HS-27A (cell line): Measurements from ENCODE around the gene NID1.
"Not testable (repeated sequence)": the region's sequence is repeated elsewhere in the genome, so short reads cannot be mapped to it uniquely, and the experiment has no call there.

Source experiments
- DNase-seq: peaks from one replicate; pipeline ENCODE4 v3.0.0-alpha.2; 2012; ENCODE audit warnings: low read depth, missing footprints

The NID1 gene

DNA sequence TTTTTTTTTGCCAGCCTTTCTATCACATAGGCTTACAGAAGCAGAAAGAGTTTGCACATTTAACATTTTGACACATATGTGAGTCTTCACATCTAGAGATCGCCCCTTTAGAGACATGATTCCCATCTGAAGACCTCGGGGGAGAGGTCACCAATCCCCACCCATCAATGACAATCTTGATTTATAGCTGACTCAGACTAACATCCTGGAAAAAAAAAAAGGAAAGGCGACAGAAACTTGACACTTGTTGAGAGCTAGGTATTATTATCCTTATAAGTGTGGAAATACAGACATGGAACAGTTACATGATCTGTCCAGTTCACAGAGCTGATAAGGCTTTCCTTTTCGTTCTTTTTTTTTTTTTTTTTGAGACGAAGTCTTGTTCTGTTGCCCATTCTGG lies 28.0 kb upstream of the NID1 start:
- DNase-seq: no peak

DNA sequence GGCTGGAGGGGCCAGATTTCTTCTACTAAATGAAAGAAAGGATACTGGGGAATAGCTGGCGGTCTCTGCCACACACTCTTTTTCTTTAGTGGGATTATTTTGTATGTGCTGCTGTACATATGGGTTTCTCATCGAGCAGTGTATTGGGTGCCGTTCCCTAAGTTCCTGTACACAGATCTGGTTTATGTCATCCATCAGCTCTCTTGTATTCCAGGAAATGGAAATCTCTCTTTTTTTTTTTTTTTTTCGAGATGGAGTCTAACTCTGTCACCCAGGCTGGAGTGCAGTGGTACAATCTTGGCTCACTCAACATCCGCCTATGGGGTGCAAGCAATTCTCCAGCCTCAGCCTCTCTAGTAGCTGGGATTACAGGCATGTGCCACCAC lies 27.0 kb upstream of the NID1 start:
- DNase-seq: no peak

DNA sequence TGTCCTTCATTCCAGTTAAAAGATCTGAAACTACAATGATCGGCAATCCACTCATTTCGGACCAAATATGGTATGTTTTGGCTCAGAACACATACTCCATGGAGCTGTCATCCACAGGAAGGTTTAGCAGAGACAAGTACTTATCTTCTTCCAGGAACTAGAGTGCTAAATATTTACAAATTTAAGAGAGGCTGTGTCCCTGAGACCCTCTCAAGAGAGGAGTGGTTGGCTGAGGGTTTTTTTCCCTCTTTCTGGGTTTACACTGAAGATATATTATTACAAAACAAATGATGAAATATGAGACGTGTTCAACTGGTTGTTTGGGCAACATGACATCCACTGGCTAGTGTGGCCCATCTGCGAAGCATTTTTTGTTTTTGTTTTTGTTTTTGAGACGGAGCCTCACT lies 25.9 kb upstream of the NID1 start:
- no peak for DNase-seq

DNA sequence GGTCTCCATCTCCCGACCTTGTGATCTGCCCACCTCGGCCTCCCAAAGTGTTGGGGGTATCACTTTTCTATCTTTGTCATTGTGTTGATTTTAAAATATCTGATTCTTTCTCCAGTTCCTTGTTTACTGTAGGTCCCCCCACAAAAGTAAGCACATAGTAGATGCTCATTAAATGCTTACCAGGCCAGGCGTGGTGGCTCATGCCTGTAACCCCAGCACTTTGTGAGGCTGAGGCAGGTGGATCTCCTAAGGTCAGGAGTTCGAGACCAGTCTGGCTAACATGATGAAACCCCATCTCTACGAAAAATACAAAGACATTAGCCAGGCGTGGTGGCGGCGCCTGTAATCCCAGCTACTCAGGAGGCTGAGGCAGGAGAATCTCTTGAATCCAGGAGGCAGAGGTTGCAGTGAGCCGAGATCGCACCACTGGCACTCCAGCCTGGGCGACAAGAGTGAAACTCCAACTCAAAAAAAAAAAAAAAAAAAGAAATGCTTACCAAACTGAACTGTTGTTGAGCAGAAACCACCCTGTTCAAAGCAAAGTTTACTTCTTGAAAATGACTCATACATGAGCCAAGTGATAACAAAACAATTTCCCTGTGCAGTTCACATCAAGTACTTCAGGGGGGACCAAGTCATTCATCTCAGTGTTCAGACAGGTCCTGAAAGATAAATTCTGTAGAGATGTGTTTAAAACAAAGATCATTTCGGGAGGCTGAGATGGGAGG lies 24.3 kb upstream of the NID1 start:
- DNase-seq: no peak

DNA sequence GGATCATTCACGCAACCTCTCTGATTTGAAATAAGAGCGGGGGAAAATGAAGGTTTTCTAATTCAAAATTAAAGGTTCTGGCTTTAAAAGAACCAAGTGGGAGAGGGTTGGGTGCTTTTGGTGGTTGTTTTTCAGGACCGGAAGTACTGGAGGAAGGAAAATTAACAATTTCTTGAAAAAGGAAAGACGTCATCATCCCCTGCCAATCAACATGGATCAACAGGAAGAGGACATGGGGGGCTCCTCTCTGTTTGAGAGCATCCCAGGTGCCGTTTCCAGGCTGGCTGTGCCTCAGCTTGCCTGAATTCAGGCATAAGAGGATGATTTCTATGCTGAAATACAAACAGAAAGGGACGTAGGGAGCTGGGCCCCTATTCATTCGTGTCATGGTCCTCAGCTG lies 21.6 kb upstream of the NID1 start:
- DNase-seq: no peak

DNA sequence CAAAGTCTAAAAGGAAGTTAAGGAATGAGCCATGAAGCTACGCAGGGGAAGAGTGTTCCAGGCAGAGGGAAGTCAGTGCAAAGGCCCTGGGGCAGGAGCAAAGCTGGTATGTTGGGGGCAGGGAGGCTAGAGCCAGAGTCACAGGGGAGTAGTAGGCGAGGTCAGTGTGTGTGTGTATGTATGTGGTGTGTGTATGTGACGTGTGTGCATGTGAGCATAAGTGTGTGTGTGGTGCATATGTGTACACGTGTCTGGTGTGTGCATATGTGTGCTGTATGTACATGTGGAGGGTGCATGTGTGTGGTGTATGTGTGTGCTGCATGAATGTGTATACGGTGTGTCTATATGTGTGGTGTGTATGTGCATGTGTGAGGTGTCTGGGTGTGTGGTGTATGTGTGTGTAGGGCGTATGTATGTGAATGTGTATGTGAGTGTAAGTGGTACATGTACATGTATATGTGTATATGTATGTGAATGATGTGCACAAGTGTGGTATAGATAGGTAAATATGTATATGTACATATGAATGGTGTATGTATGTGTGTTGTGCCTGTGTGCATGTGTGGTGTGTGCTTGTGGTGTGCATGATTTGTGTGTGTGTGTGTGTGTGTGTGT lies 20.8 kb upstream of the NID1 start:
- DNase-seq: no peak

DNA sequence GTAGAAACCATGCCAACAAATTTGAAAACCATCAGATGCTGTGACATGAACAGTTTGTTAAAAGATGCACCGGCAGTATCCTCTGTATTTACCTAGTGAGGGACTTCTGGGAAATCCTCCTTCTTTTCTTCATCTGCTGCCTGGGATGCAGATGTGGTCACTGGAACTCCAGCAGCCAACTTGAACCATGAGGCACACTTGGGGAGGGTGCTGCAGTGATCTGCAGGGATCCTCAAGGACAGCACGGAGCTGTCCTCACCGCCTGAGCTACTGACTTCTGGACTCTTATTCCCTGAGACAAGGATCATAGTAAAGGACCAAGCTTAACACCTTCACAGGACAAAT lies 19.5 kb upstream of the NID1 start:
- no peak for DNase-seq

DNA sequence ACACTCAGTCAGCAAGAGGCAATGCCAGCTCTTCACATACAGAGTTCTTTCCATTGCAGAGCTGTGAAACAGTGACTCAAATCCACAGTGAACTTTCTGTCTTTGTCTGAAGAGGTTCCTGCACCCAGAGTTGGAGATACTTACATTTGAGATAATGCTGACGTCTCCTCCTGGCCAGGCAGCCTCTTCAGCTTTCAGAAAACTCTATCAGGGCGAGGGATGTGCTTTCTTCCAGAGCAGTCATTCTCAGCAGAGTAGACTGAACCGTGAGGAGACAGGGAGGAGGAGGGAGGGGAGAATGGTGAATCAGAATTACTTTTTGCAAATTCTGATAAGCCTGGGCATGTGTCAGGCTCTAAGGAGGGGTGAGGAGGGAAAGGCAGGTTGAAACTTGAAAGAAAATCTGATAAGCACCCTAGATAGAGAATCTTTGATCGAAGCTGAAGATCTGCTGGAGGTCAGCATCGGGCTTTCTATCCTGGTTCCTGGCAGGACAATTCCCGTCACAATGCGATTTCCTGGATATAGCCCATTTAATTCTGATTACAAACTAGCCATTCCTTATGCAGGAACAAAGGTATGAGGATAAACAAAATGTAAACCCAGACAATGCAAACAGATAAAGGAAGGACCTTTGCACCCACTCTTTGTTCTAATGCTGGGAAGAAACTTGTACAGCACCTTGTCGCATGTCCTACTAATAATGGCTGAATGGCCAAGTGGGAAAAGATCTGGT lies 18.9 kb upstream of the NID1 start:
- no peak for DNase-seq

DNA sequence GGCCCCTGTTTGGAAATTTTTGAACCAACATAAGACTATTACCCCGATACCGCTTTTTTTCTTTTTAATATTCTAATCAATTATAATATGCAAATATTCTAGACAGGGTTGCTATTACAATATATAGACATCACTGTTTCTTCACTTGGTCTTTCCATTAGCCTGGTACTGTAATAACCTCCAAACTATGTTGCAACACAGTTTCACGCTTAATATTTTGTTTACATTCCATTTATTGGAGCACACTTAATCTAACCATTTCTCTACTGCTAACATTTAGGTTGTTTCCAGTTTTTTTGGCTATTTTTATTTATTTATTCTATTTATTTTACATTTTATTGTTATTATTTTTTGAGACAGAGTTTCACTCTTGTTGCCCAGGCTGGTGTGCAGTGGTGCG lies 17.6 kb upstream of the NID1 start:
- no peak for DNase-seq

DNA sequence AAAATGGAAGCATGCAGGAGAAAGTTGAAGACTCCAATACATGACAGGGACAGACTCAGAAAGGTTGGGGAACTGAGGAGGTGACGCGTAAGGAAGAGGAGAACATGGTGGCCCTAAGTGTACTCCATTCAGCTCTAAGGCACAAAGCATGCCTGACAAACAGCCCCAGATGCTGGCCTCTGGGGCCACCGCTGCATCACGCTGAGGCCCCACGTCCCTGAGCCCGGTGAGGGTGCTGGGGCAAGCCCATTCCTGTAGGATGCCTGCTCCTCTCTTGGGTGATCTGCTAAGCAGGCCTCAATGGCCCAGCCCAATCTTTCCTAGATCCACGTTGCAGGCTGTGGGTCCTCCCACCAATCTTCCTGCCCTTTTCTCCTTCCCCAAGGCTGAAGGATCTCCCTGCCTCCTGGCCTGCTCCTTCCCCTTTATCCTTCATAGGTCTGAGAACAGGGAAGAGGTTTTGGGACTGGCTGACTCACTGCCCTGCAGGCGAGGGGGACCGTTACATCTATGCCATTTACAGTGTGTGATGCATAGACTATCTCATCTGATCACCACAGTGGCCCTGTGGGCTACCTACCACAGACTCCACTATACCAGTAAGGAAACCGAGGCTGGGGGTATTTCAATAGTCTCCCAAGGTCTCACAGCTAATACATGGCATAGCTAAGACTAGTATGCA lies 16.8 kb upstream of the NID1 start:
- DNase-seq: no peak

DNA sequence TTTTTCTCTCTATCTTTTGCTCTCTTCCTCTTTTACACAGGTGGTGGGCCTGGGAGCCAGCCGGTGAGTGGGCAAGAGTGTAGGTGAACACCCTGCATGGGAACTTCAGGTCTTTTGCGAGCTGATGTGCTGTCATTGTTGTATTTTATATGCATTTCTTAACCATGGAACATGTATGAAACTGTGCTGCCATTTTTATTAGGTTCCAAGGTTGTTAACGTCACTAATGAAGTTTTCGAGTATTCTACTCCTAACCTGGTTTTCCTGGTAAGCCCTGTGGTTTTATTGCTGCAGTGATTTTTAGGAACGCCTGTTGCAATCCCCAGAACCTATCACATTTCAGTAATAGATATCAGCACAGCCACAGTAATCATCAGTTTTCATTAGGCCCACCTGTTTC lies 14.8 kb upstream of the NID1 start:
- DNase-seq: no peak

DNA sequence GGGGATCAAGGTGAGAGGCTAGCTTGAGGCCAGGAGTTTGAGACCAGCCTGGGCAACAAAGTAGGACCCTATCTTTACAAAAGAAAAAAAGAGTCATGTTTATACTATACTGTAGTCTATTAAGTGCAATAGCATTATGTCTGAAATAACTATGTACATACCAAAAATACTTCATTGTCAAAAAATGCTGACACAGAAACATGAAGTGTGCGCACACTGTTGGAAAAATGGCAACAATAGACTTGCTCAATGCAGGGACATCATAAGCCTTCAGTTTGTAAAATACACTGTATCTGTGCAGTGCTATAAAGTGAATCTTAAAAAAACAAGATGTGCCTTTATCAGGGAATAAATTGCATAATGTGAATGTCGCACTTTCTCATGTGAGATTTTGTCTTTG lies 14.1 kb upstream of the NID1 start:
- DNase-seq: no peak

DNA sequence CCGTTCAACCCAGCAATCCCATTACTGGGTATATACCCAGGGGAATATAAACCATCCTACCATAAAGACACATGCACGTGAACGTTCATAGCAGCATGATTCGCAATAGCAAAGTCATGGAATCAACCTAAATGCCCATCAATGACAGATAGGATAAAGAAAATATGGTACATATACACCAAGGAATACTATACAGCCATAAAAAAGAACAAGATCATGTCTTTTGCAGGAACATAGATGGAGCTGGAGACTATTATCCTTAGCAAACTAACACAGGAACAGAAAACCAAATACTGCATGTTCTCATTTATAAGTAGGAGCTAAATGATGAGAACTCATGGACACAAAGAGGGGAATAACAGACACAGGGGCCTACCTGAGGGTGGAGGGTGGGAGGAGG lies 13.2 kb upstream of the NID1 start:
- not testable (repeated sequence) for DNase-seq

DNA sequence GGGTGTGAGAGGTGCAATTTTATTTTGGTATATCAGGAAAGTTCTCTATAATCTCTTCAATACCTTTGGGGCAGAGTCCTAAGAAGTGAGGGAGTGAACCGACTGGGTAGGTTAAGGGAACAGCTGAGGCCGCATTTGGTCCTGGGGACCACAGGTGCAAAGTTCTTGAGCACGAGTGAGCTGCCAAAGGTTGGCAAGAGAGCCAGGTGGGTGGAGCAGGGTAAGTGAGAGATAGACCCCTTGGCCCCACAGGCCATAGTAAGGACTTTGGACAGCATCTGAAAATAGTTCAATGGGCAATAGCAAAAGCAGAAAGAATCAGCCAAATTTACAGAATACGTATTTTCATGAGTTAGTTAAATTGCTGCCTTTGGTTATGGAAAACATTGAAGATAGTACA lies 11.0 kb upstream of the NID1 start:
- DNase-seq: no peak

DNA sequence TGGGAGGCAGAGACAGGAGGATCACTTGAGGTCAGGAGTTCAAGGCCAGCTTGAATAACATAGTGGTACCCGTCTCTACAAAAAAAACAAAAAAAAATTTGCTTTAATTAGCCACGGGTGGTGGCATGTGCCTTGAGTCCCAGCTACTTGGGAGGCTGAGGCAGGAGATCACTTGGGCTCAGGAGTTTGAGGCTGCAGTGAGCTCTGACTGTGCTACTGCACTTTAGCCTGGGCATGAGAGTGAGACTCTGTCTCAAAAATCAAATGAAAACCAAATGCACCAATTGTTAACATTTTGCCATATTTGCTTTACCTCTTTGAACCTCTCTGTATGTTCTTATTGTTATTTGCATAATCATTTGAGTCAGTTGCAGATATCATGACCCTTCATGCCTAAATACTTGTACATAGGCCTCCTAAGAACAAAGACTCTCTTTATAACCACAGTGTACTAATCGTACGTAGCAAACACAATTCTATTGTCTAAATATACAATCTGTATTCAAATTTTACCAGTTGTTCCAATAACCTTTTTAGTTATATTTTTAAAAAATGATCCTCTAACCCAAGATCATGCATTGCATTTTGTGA lies 8.5 kb upstream of the NID1 start:
- no peak for DNase-seq

DNA sequence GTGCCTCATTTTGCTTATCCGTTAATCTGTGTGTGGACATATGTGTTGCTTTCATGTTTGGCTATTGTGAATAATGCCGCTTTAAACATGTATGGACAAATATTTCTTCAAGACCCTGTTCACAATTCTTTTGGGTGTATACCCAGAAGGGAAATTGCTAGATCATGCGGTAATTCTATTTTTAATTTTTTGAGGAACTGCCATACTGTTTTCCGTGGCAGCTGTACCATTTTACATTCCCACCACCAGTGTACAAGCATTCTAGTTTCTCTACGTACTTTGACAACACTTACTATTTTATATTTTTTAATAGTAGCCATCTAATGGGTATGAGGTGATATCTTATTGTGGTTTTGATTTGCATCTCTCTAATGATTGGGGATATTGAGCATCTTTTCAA lies 7.1 kb upstream of the NID1 start:
- no peak for DNase-seq

DNA sequence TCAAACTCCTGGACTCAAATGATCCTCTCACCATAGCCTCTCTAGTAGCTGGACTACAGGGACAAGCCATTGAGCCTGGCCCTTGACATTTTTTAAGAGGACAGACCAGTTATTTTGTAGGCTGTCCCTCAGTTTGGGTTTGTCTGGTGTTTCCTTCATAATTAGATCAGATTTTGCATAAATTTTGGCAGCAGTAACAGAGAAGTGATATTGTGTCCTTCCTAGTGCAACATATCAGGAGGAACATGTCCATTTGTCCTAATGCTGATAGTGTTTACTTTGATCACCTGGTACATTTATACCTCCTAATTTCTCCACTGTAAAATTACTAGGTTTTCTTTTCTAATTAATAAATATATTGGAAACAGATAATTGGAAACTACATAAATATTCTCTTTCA lies 5.9 kb upstream of the NID1 start:
- no peak for DNase-seq

DNA sequence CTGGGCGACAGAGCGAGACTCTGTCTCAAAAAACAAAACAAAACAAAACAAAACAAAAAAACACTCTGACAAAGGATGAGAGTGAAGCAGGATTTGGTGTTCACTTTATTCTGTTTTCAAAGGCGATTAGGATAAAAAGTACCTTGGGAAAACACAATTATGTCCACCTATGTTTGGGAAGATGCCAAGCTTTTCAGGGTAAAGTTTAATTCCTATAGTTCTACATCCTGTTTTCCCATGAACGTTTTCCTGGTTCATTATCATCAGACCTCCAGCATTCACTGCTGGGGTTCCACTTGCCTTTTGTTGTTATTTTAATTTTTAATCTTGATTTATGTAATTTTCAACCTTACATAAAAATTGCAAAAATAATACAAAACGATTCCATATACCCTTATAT lies 4.9 kb upstream of the NID1 start:
- DNase-seq: no peak

DNA sequence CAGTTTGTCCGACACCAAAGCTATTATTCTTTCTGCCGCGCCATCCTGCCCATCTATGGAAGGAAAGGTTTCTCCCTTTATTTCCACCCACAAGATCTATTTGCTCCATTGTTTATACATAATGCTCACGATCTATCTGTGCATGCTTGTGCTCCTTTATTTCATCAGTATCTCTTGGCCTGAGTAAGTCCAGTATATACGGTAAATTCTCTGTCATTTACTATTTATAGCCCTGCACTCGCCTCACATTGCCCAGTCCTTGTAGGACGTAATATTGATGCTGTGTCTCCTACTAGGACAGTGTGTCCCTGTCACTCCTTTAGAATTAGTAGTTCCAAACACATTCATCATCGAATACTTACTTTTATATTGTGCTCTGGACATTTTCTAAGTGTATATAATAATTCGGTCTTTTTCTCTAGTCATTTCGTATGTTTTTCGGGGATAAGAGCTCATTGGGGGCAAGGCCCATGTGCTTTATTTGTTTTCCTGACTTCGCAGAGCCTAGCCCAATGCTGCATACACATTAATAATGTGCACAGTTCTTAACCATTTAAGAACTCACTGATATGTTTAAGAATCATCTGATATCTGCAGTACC lies 3.1 kb upstream of the NID1 start:
- DNase-seq: no peak

DNA sequence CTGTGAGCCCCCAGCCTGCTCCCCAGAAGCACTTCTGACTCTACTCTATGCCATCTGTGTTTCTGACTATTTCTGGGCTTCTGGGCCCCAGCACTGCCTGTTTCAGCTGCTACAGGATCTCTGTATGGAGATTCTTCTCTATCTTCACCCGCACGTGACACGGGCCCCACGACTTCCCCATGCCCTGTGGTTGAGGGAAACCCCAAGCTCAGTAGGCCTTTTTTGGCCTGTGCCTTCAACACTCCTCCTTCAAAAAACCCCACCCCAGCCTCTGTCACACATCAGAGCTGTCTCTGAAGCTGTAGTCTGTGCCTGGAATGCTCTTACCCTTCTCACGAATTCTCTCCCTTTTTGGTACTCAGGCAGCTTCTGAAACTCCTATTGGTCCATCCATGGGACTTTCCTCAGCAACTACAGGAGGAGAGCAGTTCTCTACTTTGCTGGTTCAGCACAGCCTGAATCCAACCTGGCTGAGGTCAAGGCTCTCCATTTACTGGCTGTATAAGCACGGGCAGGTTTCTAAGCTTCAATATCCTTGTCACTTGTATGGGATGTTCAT lies 2.0 kb upstream of the NID1 start:
- no peak for DNase-seq

DNA sequence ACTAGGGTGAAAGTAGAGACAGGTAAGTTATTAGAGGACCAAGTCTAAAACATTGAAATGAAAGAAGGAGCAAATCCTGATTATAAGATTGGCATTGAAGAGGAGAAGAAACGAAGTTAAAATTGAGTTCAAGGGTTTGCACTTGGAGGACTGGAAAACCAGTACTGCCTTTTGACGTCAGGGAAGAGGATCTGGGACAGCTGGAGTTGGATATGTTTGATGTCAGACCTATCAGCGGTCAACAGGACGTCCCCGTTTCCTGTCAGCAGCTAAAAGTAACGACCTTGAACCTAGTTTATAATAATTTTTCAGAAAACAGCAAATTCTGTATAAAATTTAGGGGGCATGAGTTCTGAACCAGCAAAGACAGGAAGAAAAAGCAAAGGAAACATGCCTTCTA lies 1.2 kb upstream of the NID1 start:
- DNase-seq: no peak

DNA sequence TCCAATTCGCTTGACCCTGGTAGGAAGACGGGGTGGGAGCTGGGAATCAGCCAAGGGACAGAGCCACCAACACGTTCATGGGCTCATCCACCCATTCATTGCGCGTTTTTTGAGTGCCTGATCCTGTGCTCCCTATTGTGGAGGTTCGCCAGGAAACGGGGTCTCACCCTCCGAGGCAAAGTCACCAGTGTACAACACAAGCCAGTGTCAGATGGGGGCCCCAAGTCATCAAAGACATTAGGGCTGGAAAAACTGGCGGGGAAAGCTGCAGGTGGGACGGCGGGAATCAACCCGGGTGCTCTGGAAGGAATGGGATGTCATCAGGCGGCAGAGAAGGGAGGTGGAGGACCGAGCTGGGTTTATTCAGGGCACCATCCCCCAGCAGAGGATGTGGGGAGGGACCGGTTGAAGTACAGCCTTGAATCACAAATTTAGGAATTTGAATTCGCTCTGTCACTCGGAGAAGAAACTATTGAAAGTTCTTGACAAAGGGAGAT lies 667 bp upstream of the NID1 start:
- no peak for DNase-seq
